ENCODE results near the gene DROSHA. TPM values are rescaled to one million over a fixed set of nuclear protein-coding genes. Genes with fewer than 3 reads are reported as not detected.
"Not testable (repeated sequence)": the region's sequence is repeated elsewhere in the genome, so short reads cannot be mapped to it uniquely, and the experiment has no call there.

The DROSHA gene
- total and polyA plus RNA-seq, 2 donors (not counting 3 experiments of a cell fraction or from before 2014, with no cell fraction given), result 49.1 to 96.4 TPM

DNA sequence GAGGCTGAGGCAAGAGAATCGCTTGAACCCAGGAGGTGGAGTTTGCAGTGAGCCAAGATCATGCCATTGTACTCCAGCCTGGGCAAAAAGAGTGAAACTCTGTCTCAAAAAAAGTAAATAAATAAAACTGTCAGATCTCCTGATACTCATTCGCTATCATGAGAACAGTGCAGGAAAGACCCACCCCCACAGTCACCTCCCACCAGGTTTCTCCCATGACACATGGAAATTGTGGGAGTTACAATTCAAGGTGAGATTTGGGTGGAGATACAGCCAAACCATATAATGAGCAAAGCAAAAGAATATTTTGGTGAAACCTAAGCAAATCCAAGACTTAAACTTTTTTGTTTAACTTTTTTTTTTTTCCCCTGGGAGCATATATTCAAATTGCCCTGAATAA, 17.2 kb upstream of the DROSHA start:
- H3K4me3 ChIP-seq (replicated peaks in 1 of 3; ENCODE audit: insufficient read depth in 1 of 3, low read depth in 1 of 3, low read length in 3 of 3); H3K4me1 ChIP-seq (ENCODE audit: control insufficient read depth, extremely low read depth, insufficient read depth, low read length); H3K9me3 ChIP-seq (replicated peaks; ENCODE audit: control insufficient read depth, insufficient read depth, low read length); intact Hi-C loops (cut with micrococcal nuclease); H4K20me1 ChIP-seq (replicated peaks; ENCODE audit: control insufficient read depth, extremely low read depth, insufficient read depth, low read length); H3K9me1 ChIP-seq (replicated peaks; ENCODE audit: control insufficient read depth, extremely low read depth, insufficient read depth, low read length); H3K27me3 ChIP-seq (ENCODE audit: control insufficient read depth in 2 of 2, insufficient read depth in 2 of 2, low read length in 2 of 2); POLR2A ChIA-PET; BruUV-seq (replicated peaks); H3K4me2 ChIP-seq (ENCODE audit: insufficient read depth, low read length); CTCF ChIA-PET; DNase-seq (ENCODE audit: low read depth, low spot score); dilution Hi-C loops (cut with MboI; ENCODE audit: extremely low pct_ligation_motif_present, low sequenced_read_pairs); H3K9ac ChIP-seq (replicated peaks; ENCODE audit: extremely low read depth, insufficient read depth, low read length); H2AFZ ChIP-seq (ENCODE audit: low read depth, low read length); H3K79me2 ChIP-seq (ENCODE audit: control insufficient read depth, insufficient read depth, low read length); FAIRE-seq; H3K27ac ChIP-seq (ENCODE audit: insufficient read depth, low read depth, low read length): not testable (repeated sequence)
- peaks cover 12 to 18% of the 10 kb centered on the region in 2 experiments for H3K36me3 ChIP-seq (ENCODE audit: control insufficient read depth in 2 of 2, extremely low read depth in 1 of 2, insufficient read depth in 2 of 2, low read length in 2 of 2)

DNA sequence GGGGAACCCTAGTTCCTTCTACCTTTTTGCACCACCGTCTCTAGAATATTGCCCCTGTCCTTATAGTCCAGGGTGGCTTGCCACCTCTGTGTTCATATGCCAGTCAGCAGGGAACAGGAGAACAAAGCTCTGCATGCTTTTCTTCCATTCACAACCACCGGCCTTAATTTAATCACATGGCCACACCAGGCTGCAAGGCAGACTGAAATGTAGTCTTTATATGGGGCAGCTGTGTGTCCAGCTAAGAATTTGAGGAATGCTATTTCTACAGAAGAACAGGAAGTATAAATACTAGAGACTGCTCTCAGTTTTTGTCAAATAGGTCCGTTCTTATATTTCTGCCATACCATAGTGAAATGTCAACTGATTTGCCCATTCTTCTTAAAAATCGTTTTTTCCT, 6.0 kb upstream of the DROSHA start:
- peaks cover 17 to 20% of the 10 kb centered on the region in 2 experiments for H3K36me3 ChIP-seq (ENCODE audit: control insufficient read depth in 2 of 2, extremely low read depth in 1 of 2, insufficient read depth in 2 of 2, low read length in 2 of 2)
- H2AFZ ChIP-seq (ENCODE audit: low read depth, low read length), result no peak overlapping the region
- no TSS peak for BruUV-seq (replicated peaks)
- TF ChIP-seq, protein P1, sequence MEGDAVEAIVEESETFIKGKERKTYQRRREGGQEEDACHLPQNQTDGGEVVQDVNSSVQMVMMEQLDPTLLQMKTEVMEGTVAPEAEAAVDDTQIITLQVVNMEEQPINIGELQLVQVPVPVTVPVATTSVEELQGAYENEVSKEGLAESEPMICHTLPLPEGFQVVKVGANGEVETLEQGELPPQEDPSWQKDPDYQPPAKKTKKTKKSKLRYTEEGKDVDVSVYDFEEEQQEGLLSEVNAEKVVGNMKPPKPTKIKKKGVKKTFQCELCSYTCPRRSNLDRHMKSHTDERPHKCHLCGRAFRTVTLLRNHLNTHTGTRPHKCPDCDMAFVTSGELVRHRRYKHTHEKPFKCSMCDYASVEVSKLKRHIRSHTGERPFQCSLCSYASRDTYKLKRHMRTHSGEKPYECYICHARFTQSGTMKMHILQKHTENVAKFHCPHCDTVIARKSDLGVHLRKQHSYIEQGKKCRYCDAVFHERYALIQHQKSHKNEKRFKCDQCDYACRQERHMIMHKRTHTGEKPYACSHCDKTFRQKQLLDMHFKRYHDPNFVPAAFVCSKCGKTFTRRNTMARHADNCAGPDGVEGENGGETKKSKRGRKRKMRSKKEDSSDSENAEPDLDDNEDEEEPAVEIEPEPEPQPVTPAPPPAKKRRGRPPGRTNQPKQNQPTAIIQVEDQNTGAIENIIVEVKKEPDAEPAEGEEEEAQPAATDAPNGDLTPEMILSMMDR (IDR thresholded peaks at IDR 0.05; ENCODE audit: extremely low read depth in 1 of 2, insufficient read depth in 1 of 2, low read depth in 1 of 2, low read length in 2 of 2), result no peak
- no peak for TF ChIP-seq POLR2A (IDR thresholded peaks at IDR 0.05; ENCODE audit: low read depth, low read length)
- no peak for TF ChIP-seq EZH2 (IDR thresholded peaks at IDR 0.05; ENCODE audit: borderline replicate concordance, low read depth, low read length, severe bottlenecking)
- no peak for TF ChIP-seq POLR2AphosphoS5 (IDR thresholded peaks at IDR 0.05; ENCODE audit: insufficient read depth, low read depth, low read length)
- no peak for TF ChIP-seq MYC (IDR thresholded peaks at IDR 0.05; ENCODE audit: low read depth, low read length)
- no peak for TF ChIP-seq GATA2 (IDR thresholded peaks at IDR 0.05; ENCODE audit: insufficient read depth, insufficient read length, low read depth, low read length)
- TF ChIP-seq, protein P2, sequence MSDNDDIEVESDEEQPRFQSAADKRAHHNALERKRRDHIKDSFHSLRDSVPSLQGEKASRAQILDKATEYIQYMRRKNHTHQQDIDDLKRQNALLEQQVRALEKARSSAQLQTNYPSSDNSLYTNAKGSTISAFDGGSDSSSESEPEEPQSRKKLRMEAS (IDR thresholded peaks at IDR 0.05; ENCODE audit: insufficient read depth, insufficient read length), result no peak
- TF ChIP-seq FOS (IDR thresholded peaks at IDR 0.05; ENCODE audit: borderline replicate concordance, insufficient read depth, low read length), result no peak
- TF ChIP-seq JUN (IDR thresholded peaks at IDR 0.05; ENCODE audit: borderline replicate concordance, insufficient read depth, insufficient read length, low read depth), result no peak
- no peak overlapping the region for H3K27ac ChIP-seq (ENCODE audit: insufficient read depth, low read depth, low read length)
- no peak overlapping the region for H3K9ac ChIP-seq (replicated peaks; ENCODE audit: extremely low read depth, insufficient read depth, low read length)
- no peak overlapping the region for H3K4me2 ChIP-seq (ENCODE audit: insufficient read depth, low read length)
- H3K4me3 ChIP-seq (replicated peaks in 1 of 3; ENCODE audit: insufficient read depth in 1 of 3, low read depth in 1 of 3, low read length in 3 of 3), result no peak overlapping the region
- DNase-seq (ENCODE audit: low read depth, low spot score) (no peak), FAIRE-seq (no peak)
- no peaks in the 10 kb centered on the region for H4K20me1 ChIP-seq (replicated peaks; ENCODE audit: control insufficient read depth, extremely low read depth, insufficient read depth, low read length)
- ChIA-PET CTCF (no interaction called here), POLR2A (no interaction called here)
- peaks cover 7% of the 10 kb centered on the region for H3K4me1 ChIP-seq (ENCODE audit: control insufficient read depth, extremely low read depth, insufficient read depth, low read length)
- intact Hi-C loops (cut with micrococcal nuclease) (no loop called here), dilution Hi-C loops (cut with MboI; ENCODE audit: extremely low pct_ligation_motif_present, low sequenced_read_pairs) (no loop called here)
- H3K9me1 ChIP-seq (replicated peaks; ENCODE audit: control insufficient read depth, extremely low read depth, insufficient read depth, low read length), result no peaks in the 10 kb centered on the region
- H3K79me2 ChIP-seq (ENCODE audit: control insufficient read depth, insufficient read depth, low read length), result peaks cover 16% of the 10 kb centered on the region
- H3K9me3 ChIP-seq (replicated peaks; ENCODE audit: control insufficient read depth, insufficient read depth, low read length), result no peaks in the 10 kb centered on the region
- no peaks in the 10 kb centered on the region for H3K27me3 ChIP-seq (ENCODE audit: control insufficient read depth in 2 of 2, insufficient read depth in 2 of 2, low read length in 2 of 2)

Data from endothelial cell of umbilical vein (primary cell).